Measurements from ENCODE around the gene TMEM150C. TPM values are rescaled to one million over a fixed set of nuclear protein-coding genes. Genes with fewer than 3 reads are reported as not detected.

Gene TMEM150C
- total and polyA plus RNA-seq, 2 of the 4 experiments (the other 2 are of a cell fraction), result 0.10 to 0.36 TPM

DNA sequence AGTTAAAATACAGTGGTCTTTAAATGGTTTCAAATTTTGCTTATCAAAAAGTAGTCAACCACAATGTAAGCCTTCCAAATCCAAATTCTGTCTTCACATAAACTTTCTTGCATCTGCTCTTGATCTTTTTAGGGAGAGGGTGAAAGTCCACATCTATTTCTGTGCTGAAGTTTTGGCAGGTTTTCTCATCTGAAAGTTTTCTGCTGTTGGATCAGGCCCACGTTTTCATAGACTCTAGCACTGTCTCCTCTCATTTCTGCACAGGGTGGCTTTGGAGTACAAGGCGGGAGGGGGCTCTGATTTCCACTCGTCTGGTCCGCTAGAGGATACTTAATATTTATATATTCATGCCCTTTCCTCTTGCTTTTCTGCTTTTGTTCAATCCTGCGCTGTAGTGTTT is 18.1 kb upstream of the TMEM150C start:
- H4K91ac ChIP-seq (ENCODE audit: insufficient read depth, low read depth, low read length), result no peak overlapping the region
- H3K56ac ChIP-seq (ENCODE audit: extremely low read depth, insufficient read depth, low read length), result no peak overlapping the region
- H4K8ac ChIP-seq (ENCODE audit: low read depth in 2 of 2, low read length in 2 of 2), result no peak overlapping the region
- H3K4me1 ChIP-seq (ENCODE audit: control insufficient read depth, insufficient read depth, low read length), result no peaks in the 10 kb centered on the region
- H3K9me1 ChIP-seq (ENCODE audit: insufficient read depth, low read length), result no peaks in the 10 kb centered on the region
- no peak overlapping the region for H2BK120ac ChIP-seq (ENCODE audit: low read depth, low read length)
- H3K9me3 ChIP-seq (ENCODE audit: control insufficient read depth, insufficient read depth, low read length), result peaks cover 2% of the 10 kb centered on the region; the same call in 1 of the 2 replicates
- TF ChIP-seq CHD1 (IDR thresholded peaks at IDR 0.05; ENCODE audit: low read depth, low read length) (no peak), POLR2A (IDR thresholded peaks at IDR 0.05; ENCODE audit: low read depth, low read length) (no peak), CEBPB (IDR thresholded peaks at IDR 0.05; ENCODE audit: low read depth, low read length) (no peak), MXI1 (IDR thresholded peaks at IDR 0.05; ENCODE audit: borderline replicate concordance, low read depth, low read length) (no peak), ELK1 (IDR thresholded peaks at IDR 0.05; ENCODE audit: borderline replicate concordance, low read depth, low read length) (no peak), MAFK (IDR thresholded peaks at IDR 0.05; ENCODE audit: low read depth, low read length) (no peak), FOS (IDR thresholded peaks at IDR 0.05; ENCODE audit: low read depth, low read length) (no peak), MAZ (IDR thresholded peaks at IDR 0.05; ENCODE audit: borderline replicate concordance, low read depth, low read length) (no peak), SMC3 (IDR thresholded peaks at IDR 0.05; ENCODE audit: low read depth, low read length) (no peak), RFX5 (IDR thresholded peaks at IDR 0.05; ENCODE audit: low read depth, low read length) (no peak), NFE2L2 (IDR thresholded peaks at IDR 0.05; ENCODE audit: low read depth, low read length) (no peak), RAD21 (IDR thresholded peaks at IDR 0.05; ENCODE audit: low read length) (no peak), BHLHE40 (IDR thresholded peaks at IDR 0.05; ENCODE audit: low read depth, low read length) (no peak), RCOR1 (IDR thresholded peaks at IDR 0.05; ENCODE audit: insufficient replicate concordance, low read length) (no peak)
- TF ChIP-seq, protein P1, sequence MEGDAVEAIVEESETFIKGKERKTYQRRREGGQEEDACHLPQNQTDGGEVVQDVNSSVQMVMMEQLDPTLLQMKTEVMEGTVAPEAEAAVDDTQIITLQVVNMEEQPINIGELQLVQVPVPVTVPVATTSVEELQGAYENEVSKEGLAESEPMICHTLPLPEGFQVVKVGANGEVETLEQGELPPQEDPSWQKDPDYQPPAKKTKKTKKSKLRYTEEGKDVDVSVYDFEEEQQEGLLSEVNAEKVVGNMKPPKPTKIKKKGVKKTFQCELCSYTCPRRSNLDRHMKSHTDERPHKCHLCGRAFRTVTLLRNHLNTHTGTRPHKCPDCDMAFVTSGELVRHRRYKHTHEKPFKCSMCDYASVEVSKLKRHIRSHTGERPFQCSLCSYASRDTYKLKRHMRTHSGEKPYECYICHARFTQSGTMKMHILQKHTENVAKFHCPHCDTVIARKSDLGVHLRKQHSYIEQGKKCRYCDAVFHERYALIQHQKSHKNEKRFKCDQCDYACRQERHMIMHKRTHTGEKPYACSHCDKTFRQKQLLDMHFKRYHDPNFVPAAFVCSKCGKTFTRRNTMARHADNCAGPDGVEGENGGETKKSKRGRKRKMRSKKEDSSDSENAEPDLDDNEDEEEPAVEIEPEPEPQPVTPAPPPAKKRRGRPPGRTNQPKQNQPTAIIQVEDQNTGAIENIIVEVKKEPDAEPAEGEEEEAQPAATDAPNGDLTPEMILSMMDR (conservative IDR thresholded peaks at IDR 0.05; ENCODE audit: low read depth, low read length), result no peak
- TF ChIP-seq, protein P2, sequence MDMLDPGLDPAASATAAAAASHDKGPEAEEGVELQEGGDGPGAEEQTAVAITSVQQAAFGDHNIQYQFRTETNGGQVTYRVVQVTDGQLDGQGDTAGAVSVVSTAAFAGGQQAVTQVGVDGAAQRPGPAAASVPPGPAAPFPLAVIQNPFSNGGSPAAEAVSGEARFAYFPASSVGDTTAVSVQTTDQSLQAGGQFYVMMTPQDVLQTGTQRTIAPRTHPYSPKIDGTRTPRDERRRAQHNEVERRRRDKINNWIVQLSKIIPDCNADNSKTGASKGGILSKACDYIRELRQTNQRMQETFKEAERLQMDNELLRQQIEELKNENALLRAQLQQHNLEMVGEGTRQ (IDR thresholded peaks at IDR 0.05; ENCODE audit: low read depth, low read length), result no peak
- ChIA-PET CTCF (interaction anchor here (0.6 kb wide), 1 partner anchor 97 kb away, joined by 6 read pairs; no protein-coding TSS in a partner anchor), POLR2A (ENCODE audit: unreplicated experiment) (no interaction called here)
- dilution Hi-C loops (cut with HindIII; ENCODE audit: low sequenced_read_pairs, unreplicated experiment), result no loop called here
- no peak overlapping the region for H4K5ac ChIP-seq (ENCODE audit: low read depth, low read length)
- H3K27me3 ChIP-seq (ENCODE audit: control insufficient read depth, insufficient read depth, low read length), result peaks cover 10% of the 10 kb centered on the region
- no peak overlapping the region for H2BK15ac ChIP-seq (ENCODE audit: low read depth, low read length)
- H3K23ac ChIP-seq (ENCODE audit: low read depth, low read length), result no peak overlapping the region
- no peak overlapping the region for H3K9ac ChIP-seq (ENCODE audit: low read depth, low read length)
- no peak overlapping the region for H3K27ac ChIP-seq (ENCODE audit: insufficient read depth, low read length)
- no peak overlapping the region for H2BK5ac ChIP-seq (ENCODE audit: low read depth, low read length, poor library complexity, severe bottlenecking)
- no TSS peak for BruUV-seq (replicated peaks)
- DNase-seq, result no peak
- no peaks in the 10 kb centered on the region for H4K20me1 ChIP-seq (ENCODE audit: insufficient read depth, low read length)
- ATAC-seq (ENCODE audit: low read depth), result no peak
- in situ Hi-C loops (cut with MboI; ENCODE audit: low sequenced_read_pairs), result no loop called here
- no peak overlapping the region for H2AK5ac ChIP-seq (ENCODE audit: low read depth, low read length)
- no peak overlapping the region for H3K4me3 ChIP-seq (ENCODE audit: insufficient read depth, low read depth, low read length)
- H3K79me1 ChIP-seq (ENCODE audit: low read depth in 1 of 2, low read length in 2 of 2), result no peaks in the 10 kb centered on the region
- H2AK9ac ChIP-seq (replicated peaks; ENCODE audit: low read depth, low read length, poor library complexity), result no peak overlapping the region
- H3K36me3 ChIP-seq (ENCODE audit: control insufficient read depth, insufficient read depth, low read length), result no peaks in the 10 kb centered on the region
- no peak overlapping the region for H2AFZ ChIP-seq (replicated peaks; ENCODE audit: low read length, poor library complexity)
- no peak overlapping the region for H3K4me2 ChIP-seq (ENCODE audit: low read depth, low read length)
- intact Hi-C loops (cut with micrococcal nuclease), result no loop called here
- no peak overlapping the region for H2BK20ac ChIP-seq (ENCODE audit: low read depth, low read length)
- no CpG with 5 or more reads among the region's 5 CpGs for WGBS, 2 experiments (ENCODE audit: extremely low coverage in 2 of 2, insufficient read length in 1 of 2)
- H3K4ac ChIP-seq (ENCODE audit: low read depth, low read length), result no peak overlapping the region
- H3K18ac ChIP-seq (ENCODE audit: low read depth, low read length), result no peak overlapping the region
- no peak overlapping the region for H3K14ac ChIP-seq (replicated peaks; ENCODE audit: low read depth, low read length)
